H1 (cell line): ENCODE data around the gene SH2D2A. TPM values are rescaled to one million over a fixed set of nuclear protein-coding genes. Genes with fewer than 3 reads are reported as not detected.

Experiments used
- CTCF ChIA-PET: fragments of 300-600 bp; sonication (Branson Sonifier 250); formaldehyde crosslinking; loops from one replicate; lab custom pipeline; 2021; ENCODE audit not compliant: partially characterized antibody; lab: Charles Lee
- POLR2A ChIA-PET: fragments of 300-600 bp; sonication (Branson Sonifier 250); formaldehyde crosslinking; loops from one replicate; lab custom pipeline; 2021; ENCODE audit warnings: inconsistent platforms; ENCODE audit not compliant: partially characterized antibody; lab: Charles Lee
- DNase-seq, 2 experiments: peaks; one replicate each; pipeline versions ENCODE4 v3.0.0 to v3.0.0-alpha.2; 2010 to 2022; ENCODE audit warnings: low spot score in 2 of 2, low read depth in 1 of 2, mixed read lengths in 1 of 2
- FAIRE-seq: peaks from 2 replicates; lab custom pipeline; 2011; peaks lifted over from hg19 to GRCh38; lab: Jason Lieb, UNC
- H2AFZ ChIP-seq: 2 replicates; pipeline ENCODE4 v1.8.1; 2012; ENCODE audit warnings: low read length, inconsistent platforms
- H2AK5ac ChIP-seq: 2 replicates; pipeline ENCODE4 v1.6.1; 2013; ENCODE audit warnings: low read depth, low read length
- H2BK120ac ChIP-seq: replicated peaks from 2 replicates; pipeline ENCODE3; 2013; ENCODE audit warnings: low read depth, low read length, inconsistent platforms
- H2BK12ac ChIP-seq: 2 replicates; pipeline ENCODE4 v1.6.1; 2013; ENCODE audit warnings: low read depth, low read length
- H2BK15ac ChIP-seq: 2 replicates; pipeline ENCODE4 v1.6.1; 2013; ENCODE audit warnings: low read length
- H2BK20ac ChIP-seq: 2 replicates; pipeline ENCODE4 v1.6.1; 2013; ENCODE audit warnings: low read length
- H2BK5ac ChIP-seq: 2 replicates; pipeline ENCODE4 v1.6.1; 2013; ENCODE audit warnings: low read depth, low read length
- H3K14ac ChIP-seq: 2 replicates; pipeline ENCODE4 v1.6.1; 2013; ENCODE audit warnings: inconsistent platforms; ENCODE audit not compliant: insufficient read length
- H3K18ac ChIP-seq: 2 replicates; pipeline ENCODE4 v1.6.1; 2013; ENCODE audit warnings: low read length; ENCODE audit errors: extremely low read depth
- H3K23ac ChIP-seq: 2 replicates; pipeline ENCODE4 v1.6.1; 2013; ENCODE audit warnings: inconsistent platforms; ENCODE audit not compliant: insufficient read length
- H3K23me2 ChIP-seq: 2 replicates; pipeline ENCODE4 v1.6.1; 2013; ENCODE audit warnings: low read depth, low read length
- H3K27ac ChIP-seq: 2 replicates; pipeline ENCODE4 v1.6.1; 2011; ENCODE audit warnings: low read depth, low read length, inconsistent platforms
- H3K27me3 ChIP-seq, 4 experiments: replicated peaks in 1 of 4; 1 replicate in 1 of 4; 2 replicates in 3 of 4; pipeline versions ENCODE4 v1.6.1 to v1.8.1; 2011 to 2013; ENCODE audit warnings: low read length in 3 of 4, mild to moderate bottlenecking in 3 of 4, inconsistent platforms in 2 of 4, mixed read lengths in 2 of 4, moderate library complexity in 1 of 4; ENCODE audit not compliant: control insufficient read depth in 3 of 4, insufficient read depth in 3 of 4; ENCODE audit errors: extremely low read depth in 1 of 4
- H3K36me3 ChIP-seq, 4 experiments: 2 replicates each; pipeline versions ENCODE4 v1.6.1 to v1.8.1; 2011 to 2013; ENCODE audit warnings: mild to moderate bottlenecking in 4 of 4, low read length in 3 of 4, moderate library complexity in 2 of 4, control low read depth in 1 of 4, inconsistent platforms in 1 of 4; ENCODE audit not compliant: insufficient read depth in 4 of 4, control insufficient read depth in 2 of 4
- H3K4ac ChIP-seq: replicated peaks from 2 replicates; pipeline ENCODE3; 2013; ENCODE audit warnings: low read length, low read depth, mixed read lengths, inconsistent platforms; ENCODE audit not compliant: insufficient read length
- H3K4me1 ChIP-seq, 4 experiments: replicated peaks in 1 of 4; 1 replicate in 1 of 4; 2 replicates in 3 of 4; pipeline versions ENCODE4 v1.6.1 to v1.8.1; 2011 to 2013; ENCODE audit warnings: low read length in 3 of 4, inconsistent platforms in 2 of 4, mixed read lengths in 1 of 4; ENCODE audit not compliant: insufficient read depth in 4 of 4, control insufficient read depth in 3 of 4
- H3K4me2 ChIP-seq, 2 experiments: 2 replicates each; pipeline versions ENCODE4 v1.6.1 to v1.8.1; 2011 to 2013; ENCODE audit warnings: low read depth in 2 of 2, low read length in 2 of 2, control low read depth in 1 of 2, inconsistent platforms in 1 of 2, mild to moderate bottlenecking in 1 of 2; ENCODE audit not compliant: insufficient read depth in 1 of 2
- H3K4me3 ChIP-seq, 4 experiments: fragments of 200-600, 300-600 bp in 1 of 4; sonication (generic), shearing (Covaris generic), sonication (Bioruptor Twin) in 1 of 4; 2 replicates each; pipeline versions ENCODE4 v1.5.1 to v1.8.1; 2011 to 2016; ENCODE audit warnings: low read length in 4 of 4, low read depth in 3 of 4, control low read depth in 2 of 4, inconsistent platforms in 2 of 4, mild to moderate bottlenecking in 2 of 4, mixed read lengths in 1 of 4, moderate library complexity in 1 of 4; ENCODE audit not compliant: insufficient read depth in 2 of 4; ENCODE audit errors: extremely low read depth in 1 of 4
- H3K56ac ChIP-seq: replicated peaks from 2 replicates; pipeline ENCODE3; 2013; ENCODE audit warnings: low read depth, mild to moderate bottlenecking, mixed read lengths, low read length, inconsistent platforms; ENCODE audit not compliant: insufficient read length
- H3K79me1 ChIP-seq: 2 replicates; pipeline ENCODE4 v1.6.1; 2013; ENCODE audit warnings: low read depth, low read length, control low read depth
- H3K79me2 ChIP-seq, 2 experiments: 2 replicates each; pipeline versions ENCODE4 v1.6.1 to v1.8.1; 2012 to 2013; ENCODE audit warnings: low read length in 2 of 2, mild to moderate bottlenecking in 2 of 2, inconsistent platforms in 1 of 2; ENCODE audit not compliant: insufficient read depth in 2 of 2, control insufficient read depth in 1 of 2
- H3K9ac ChIP-seq, 4 experiments: replicated peaks in 1 of 4; 1 replicate in 1 of 4; 2 replicates in 3 of 4; pipeline versions ENCODE4 v1.6.1 to v1.8.1; 2011 to 2013; ENCODE audit warnings: low read depth in 3 of 4, low read length in 3 of 4, control low read depth in 2 of 4, mild to moderate bottlenecking in 2 of 4, moderate library complexity in 2 of 4, inconsistent platforms in 1 of 4; ENCODE audit errors: extremely low read depth in 1 of 4
- H3K9me3 ChIP-seq, 2 experiments: 2 replicates each; pipeline versions ENCODE4 v1.6.1 to v1.8.1; 2012 to 2013; ENCODE audit warnings: mild to moderate bottlenecking in 2 of 2, moderate library complexity in 2 of 2, control low read depth in 1 of 2, inconsistent platforms in 1 of 2, low read depth in 1 of 2, low read length in 1 of 2, mixed read lengths in 1 of 2; ENCODE audit not compliant: insufficient read depth in 2 of 2
- H4K20me1 ChIP-seq, 2 experiments: replicated peaks in 1 of 2; 2 replicates each; pipeline versions ENCODE3 to v1.8.1; 2011 to 2013; ENCODE audit warnings: inconsistent platforms in 2 of 2, low read length in 2 of 2, mild to moderate bottlenecking in 1 of 2; ENCODE audit not compliant: insufficient read depth in 2 of 2, control insufficient read depth in 1 of 2
- H4K5ac ChIP-seq: 2 replicates; pipeline ENCODE4 v1.6.1; 2013; ENCODE audit warnings: low read length, low read depth, mixed read lengths, inconsistent platforms; ENCODE audit not compliant: insufficient read length
- H4K8ac ChIP-seq: 2 replicates; pipeline ENCODE4 v1.8.0; 2013; ENCODE audit warnings: mild to moderate bottlenecking, moderate library complexity, low read length, inconsistent platforms; ENCODE audit not compliant: insufficient read depth; ENCODE audit errors: extremely low read depth
- H4K91ac ChIP-seq: replicated peaks from 2 replicates; pipeline ENCODE3; 2013; ENCODE audit warnings: low read length, mixed read lengths, inconsistent platforms; ENCODE audit not compliant: insufficient read length
- CEBPB ChIP-seq: IDR thresholded peaks from 2 replicates; pipeline ENCODE4 v1.6.1; 2012; ENCODE audit warnings: low read depth, low read length
- TAF1 ChIP-seq: IDR thresholded peaks from 2 replicates; pipeline ENCODE4 v1.6.1; 2011; ENCODE audit warnings: mild to moderate bottlenecking, low read depth, low read length
- TEAD4 ChIP-seq: IDR thresholded peaks from 2 replicates; pipeline ENCODE4 v1.6.1; 2012; ENCODE audit warnings: low read depth, low read length, inconsistent platforms, mixed read lengths
- WGBS, 2 experiments: shearing (Covaris generic) in 1 of 2; methylation state at CpG; one replicate each; pipeline versions ENCODE4 v1.1.6 to v1.1.7; 2013 to 2015; ENCODE audit warnings: low lambda C conversion rate in 2 of 2, mixed read lengths in 2 of 2, inconsistent platforms in 1 of 2, low coverage in 1 of 2, missing lambda C conversion rate in 1 of 2; ENCODE audit not compliant: insufficient replicate concordance in 2 of 2, insufficient coverage in 1 of 2, insufficient read length in 1 of 2; ENCODE audit errors: extremely low coverage in 1 of 2, missing lambda C conversion rate in 1 of 2; 5-methylcytosine and 5-hydroxymethylcytosine counted together
- polyA plus RNA-seq, 7 experiments: library from polyadenylated mRNA; depleted of rRNA in 3 of 7; stranded (reverse) in 5 of 7; unstranded in 2 of 7; fragments of >200 nt in 5 of 7; fragments of 200-250 nt in 2 of 7; gene quantifications; 1 replicate in 5 of 7; 2 replicates in 1 of 7; 4 replicates in 1 of 7; pipeline versions ENCODE4 v1.2.1 to v1.2.3, GENCODE V29; 2011 to 2013; ENCODE audit warnings: missing spikeins in 2 of 7, mixed read lengths in 2 of 7
- total RNA-seq: library from RNA; stranded (reverse); fragmentation: NEBNext Ultra II Directional; extraction: Animal tissue kit (Norgen Biotek cat#: 25700); gene quantifications from 2 replicates; pipeline ENCODE4 v1.2.1, GENCODE V29; 2021

The SH2D2A gene
- total and polyA plus RNA-seq, 2 of the 8 experiments (the other 6 are each of a cell fraction or from before 2014, with no cell fraction given), result 3.3 to 7.9 TPM

- H4K20me1 ChIP-seq, result peaks cover 6 to 7% of the 10 kb centered on the region in 2 experiments
- peaks cover 0 to 5% (median 5%) of the 10 kb centered on the region in 4 experiments; a peak in 5 of 7 replicates for H3K4me1 ChIP-seq
- no peak for TF ChIP-seq TAF1
- TF ChIP-seq TEAD4, result no peak
- no peak for TF ChIP-seq CEBPB
- no peaks in the 10 kb centered on the region for H3K79me1 ChIP-seq
- H3K56ac ChIP-seq, result no peak overlapping the region
- no peak overlapping the region for H3K27ac ChIP-seq
- WGBS, 2 experiments, result 69% methylated on average over 9 of the region's 9 CpGs; no CpG with 5 or more reads in 1 of the 2 experiments
- FAIRE-seq (no peak), DNase-seq (no peak)
- H3K27me3 ChIP-seq, result peaks cover 14 to 29% (median 27%) of the 10 kb centered on the region in 4 experiments
- no peak overlapping the region for H2AFZ ChIP-seq
- H3K18ac ChIP-seq, result no peak overlapping the region
- ChIA-PET POLR2A (interaction anchor here (0.9 to 1.3 kb wide), 7 partner anchors 9 to 47 kb away, joined by 3 to 5 read pairs (median 4); partner anchors contain the start of gene NTRK1), CTCF (interaction anchor here (0.7 to 22.0 kb wide), 33 partner anchors 12 to 215 kb away, joined by 3 to 556 read pairs (median 6); partner anchors contain the start of genes INSRR, LRRC71, NTRK1 and PEAR1)
- no peak overlapping the region for H3K4ac ChIP-seq
- H4K5ac ChIP-seq, result no peak overlapping the region
- no peak overlapping the region for H2BK12ac ChIP-seq
- H4K91ac ChIP-seq, result no peak overlapping the region
- no peak overlapping the region for H3K23ac ChIP-seq
- no peak overlapping the region for H3K4me2 ChIP-seq
- no peaks in the 10 kb centered on the region for H3K36me3 ChIP-seq
- no peak overlapping the region for H3K9ac ChIP-seq
- H2BK120ac ChIP-seq, result no peak overlapping the region
- H3K23me2 ChIP-seq, result no peaks in the 10 kb centered on the region
- no peak overlapping the region for H2BK20ac ChIP-seq
- H2BK15ac ChIP-seq, result no peak overlapping the region
- H3K79me2 ChIP-seq, result no peaks in the 10 kb centered on the region
- H3K14ac ChIP-seq, result no peak overlapping the region
- H3K4me3 ChIP-seq, result no peak overlapping the region
- no peak overlapping the region for H2AK5ac ChIP-seq
- no peaks in the 10 kb centered on the region for H3K9me3 ChIP-seq
- H2BK5ac ChIP-seq, result no peak overlapping the region
- no peak overlapping the region; the same call in 1 of the 2 replicates for H4K8ac ChIP-seq
Observed at GRCh38 chr1:156839426-156840109, 22.9 kb upstream of the SH2D2A start.
